Measurements from ENCODE around the gene SLF2. TPM values are rescaled to one million over a fixed set of nuclear protein-coding genes. Genes with fewer than 3 reads are reported as not detected.

Gene SLF2
- total and polyA plus RNA-seq, 2 of the 13 experiments (the other 11 are each of a cell fraction or from before 2014, with no cell fraction given): 12.2 to 48.1 TPM

DNA sequence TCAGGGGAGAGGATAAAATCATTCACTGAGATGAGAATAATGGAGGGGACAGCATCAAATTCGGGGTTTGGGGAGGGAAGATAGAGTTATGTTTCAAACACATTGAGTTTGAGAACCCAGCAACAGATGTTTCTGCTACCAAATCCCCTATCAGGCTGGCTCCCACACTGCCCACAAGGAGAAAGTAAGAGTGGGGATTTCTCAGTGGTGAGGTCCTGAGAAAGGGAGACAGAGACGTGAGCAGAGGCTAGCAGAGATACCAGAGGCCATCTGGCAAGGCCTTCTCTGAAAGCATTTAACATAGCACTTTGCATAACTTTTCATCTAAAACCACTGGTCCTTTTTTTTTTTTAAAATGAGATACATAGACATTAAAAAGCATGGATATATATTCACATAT lies 7.8 kb upstream of the SLF2 start (continued):
- TF ChIP-seq ZNF225 (CRISPR knock-in tag; IDR thresholded peaks at IDR 0.05): no peak
- TF ChIP-seq ZXDC (CRISPR knock-in tag; IDR thresholded peaks at IDR 0.05): no peak
- TF ChIP-seq ZNF724P (CRISPR knock-in tag; IDR thresholded peaks at IDR 0.05; ENCODE audit: borderline replicate concordance): no peak
- no peak for TF ChIP-seq HOXD1 (CRISPR knock-in tag; IDR thresholded peaks at IDR 0.05)
- no peak for TF ChIP-seq PRDM4 (CRISPR knock-in tag; IDR thresholded peaks at IDR 0.05; ENCODE audit: borderline replicate concordance)

DNA sequence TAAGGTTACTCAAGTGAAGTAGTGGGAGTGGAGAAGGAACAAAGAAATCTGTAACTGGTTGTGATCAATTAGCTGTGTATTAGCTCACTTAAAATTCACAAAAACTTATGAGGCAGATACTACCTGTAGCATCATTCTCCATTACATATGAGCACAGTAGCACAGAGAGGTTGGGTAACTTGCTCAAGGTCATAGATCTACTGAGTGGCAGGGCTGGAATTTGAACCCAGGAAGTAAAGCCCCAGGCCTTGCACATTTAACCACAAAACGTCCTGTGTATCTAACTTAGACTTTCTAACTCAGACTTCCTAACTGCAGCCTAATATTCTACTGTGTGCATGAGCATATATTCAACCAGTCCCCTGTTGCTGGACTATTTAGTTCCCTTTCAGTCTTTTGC lies 5.6 kb upstream of the SLF2 start:
- intact Hi-C loops (cut with micrococcal nuclease; ENCODE audit: unreplicated experiment) (no loop called here), in situ Hi-C loops (cut with HindIII; ENCODE audit: extremely low pct_ligation_motif_present, low pct_unique_long_range_greater_than_20kb) (no loop called here)
- H2AFZ ChIP-seq (ENCODE audit: low read length): no peak overlapping the region
- CTCF ChIA-PET (ENCODE audit: low intra/inter-chr PET ratio, low total read pairs): no interaction called here
- H3K4me3 ChIP-seq (replicated peaks in 1 of 3; ENCODE audit: insufficient read depth in 1 of 3, low read depth in 2 of 3, low read length in 3 of 3): no peak overlapping the region; a peak in 1 of 6 replicates
- H3K4me1 ChIP-seq (ENCODE audit: insufficient read depth, low read length): peaks cover 82% of the 10 kb centered on the region
- no peaks in the 10 kb centered on the region for H3K9me3 ChIP-seq (ENCODE audit: low read length)
- peak overlapping the region; percentile 3; the same call in 1 of the 2 replicates for H3K9ac ChIP-seq (ENCODE audit: insufficient read depth, low read depth, low read length)
- 0% methylated on average over 1 of the region's 1 CpG for WGBS (ENCODE audit: low lambda C conversion rate)
- DNase-seq (ENCODE audit: low spot score): peak; percentile 86
- no peaks in the 10 kb centered on the region for H3K27me3 ChIP-seq (ENCODE audit: control insufficient read depth in 1 of 2, insufficient read depth in 2 of 2, low read length in 2 of 2)
- H4K20me1 ChIP-seq (ENCODE audit: insufficient read depth, low read length): no peaks in the 10 kb centered on the region
- peak; percentile 96 for FAIRE-seq
- BruUV-seq (replicated peaks): no TSS peak
- H3K27ac ChIP-seq (ENCODE audit: extremely low read length, insufficient read depth, low read length): peak overlapping the region; percentile 76
- H3K36me3 ChIP-seq (replicated peaks in 1 of 2; ENCODE audit: control insufficient read depth in 1 of 2, insufficient read depth in 2 of 2, low read length in 2 of 2): no peaks in the 10 kb centered on the region
- H3K79me2 ChIP-seq (ENCODE audit: insufficient read depth, low read length): no peaks in the 10 kb centered on the region
- peak; percentile 88 for ATAC-seq
- POLR2A ChIA-PET: no interaction called here
- H3K4me2 ChIP-seq (ENCODE audit: low read depth, low read length): peak overlapping the region; percentile 47
- no peak for TF ChIP-seq DR1 (CRISPR knock-in tag; IDR thresholded peaks at IDR 0.05)
- no peak for TF ChIP-seq ZNF138 (CRISPR knock-in tag; IDR thresholded peaks at IDR 0.05; ENCODE audit: low read depth)
- TF ChIP-seq ZNF547 (CRISPR knock-in tag; IDR thresholded peaks at IDR 0.05): no peak
- no peak for TF ChIP-seq ZNF512 (CRISPR knock-in tag; IDR thresholded peaks at IDR 0.05)
- peak; percentile 79 for TF ChIP-seq CBFB (CRISPR knock-in tag; IDR thresholded peaks at IDR 0.05)
- TF ChIP-seq, protein P1, sequence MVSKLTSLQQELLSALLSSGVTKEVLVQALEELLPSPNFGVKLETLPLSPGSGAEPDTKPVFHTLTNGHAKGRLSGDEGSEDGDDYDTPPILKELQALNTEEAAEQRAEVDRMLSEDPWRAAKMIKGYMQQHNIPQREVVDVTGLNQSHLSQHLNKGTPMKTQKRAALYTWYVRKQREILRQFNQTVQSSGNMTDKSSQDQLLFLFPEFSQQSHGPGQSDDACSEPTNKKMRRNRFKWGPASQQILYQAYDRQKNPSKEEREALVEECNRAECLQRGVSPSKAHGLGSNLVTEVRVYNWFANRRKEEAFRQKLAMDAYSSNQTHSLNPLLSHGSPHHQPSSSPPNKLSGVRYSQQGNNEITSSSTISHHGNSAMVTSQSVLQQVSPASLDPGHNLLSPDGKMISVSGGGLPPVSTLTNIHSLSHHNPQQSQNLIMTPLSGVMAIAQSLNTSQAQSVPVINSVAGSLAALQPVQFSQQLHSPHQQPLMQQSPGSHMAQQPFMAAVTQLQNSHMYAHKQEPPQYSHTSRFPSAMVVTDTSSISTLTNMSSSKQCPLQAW (CRISPR knock-in tag; IDR thresholded peaks at IDR 0.05): no peak
- peak; percentile 47 for TF ChIP-seq FOXA3 (CRISPR knock-in tag; IDR thresholded peaks at IDR 0.05)
- TF ChIP-seq TMF1 (CRISPR knock-in tag; IDR thresholded peaks at IDR 0.05; ENCODE audit: low read depth): no peak
- no peak for TF ChIP-seq CENPBD1 (CRISPR knock-in tag; IDR thresholded peaks at IDR 0.05; ENCODE audit: borderline replicate concordance, low read depth)
- TF ChIP-seq ZNF232 (CRISPR knock-in tag; IDR thresholded peaks at IDR 0.05; ENCODE audit: borderline replicate concordance): no peak

Data from HepG2 (cell line).